GM19193 (cell line): ENCODE data around the gene ZGPAT.

ENCODE experiments used
- POLR2A ChIP-seq: IDR thresholded peaks from 4 replicates; pipeline ENCODE4 v1.6.1; 2011; ENCODE audit not compliant: insufficient read depth, insufficient read length; ENCODE audit errors: extremely low read depth

ZGPAT gene

GRCh38 chr20:63778857-63779256 lies 71.0 kb downstream of the ZGPAT start:
- TF ChIP-seq POLR2A: no peak

GRCh38 chr20:63781181-63781580 lies 73.3 kb downstream of the ZGPAT start:
- TF ChIP-seq POLR2A: no peak

- TF ChIP-seq POLR2A: no peak
These were observed 74.2 kb downstream of the ZGPAT start for GRCh38 chr20:63782051-63782471.

- no peak for TF ChIP-seq POLR2A
These were observed 74.7 kb downstream of the ZGPAT start for GRCh38 chr20:63782521-63782971.

GRCh38 chr20:63783970-63784369 lies 76.1 kb downstream of the ZGPAT start:
- no peak for TF ChIP-seq POLR2A

- no peak for TF ChIP-seq POLR2A
These were observed 77.9 kb downstream of the ZGPAT start for GRCh38 chr20:63785691-63786131.
